HG03159 (cell line): ENCODE data around the gene RASAL1.

ENCODE experiments used
- ATAC-seq: cut with Tn5 transposase; IDR thresholded peaks from one replicate; pipeline ENCODE4 v1.9.1; 2021; ENCODE audit warnings: mild to moderate bottlenecking, moderate library complexity; ENCODE audit not compliant: unreplicated experiment

RASAL1 gene

DNA sequence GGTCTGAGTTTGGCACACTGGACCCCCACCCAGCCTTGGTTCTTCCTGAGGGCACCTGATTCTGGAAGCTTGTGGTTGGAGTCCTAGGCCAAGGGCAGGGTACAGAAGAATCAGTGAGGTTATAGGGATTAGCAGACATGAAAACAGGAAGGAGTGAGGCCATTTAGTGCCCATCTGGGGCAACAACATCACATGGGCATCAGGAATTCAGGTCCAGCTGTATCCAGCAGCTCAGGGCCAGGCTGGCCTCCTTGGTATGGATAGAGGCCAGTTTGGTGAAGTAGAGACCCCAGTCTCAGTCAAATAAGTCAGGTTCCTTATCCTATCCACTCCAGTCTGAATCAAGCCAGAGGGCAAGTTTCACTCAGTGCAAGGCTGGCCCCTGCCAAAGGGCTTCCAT lies 36.2 kb downstream of the RASAL1 start:
- ATAC-seq: no peak

DNA sequence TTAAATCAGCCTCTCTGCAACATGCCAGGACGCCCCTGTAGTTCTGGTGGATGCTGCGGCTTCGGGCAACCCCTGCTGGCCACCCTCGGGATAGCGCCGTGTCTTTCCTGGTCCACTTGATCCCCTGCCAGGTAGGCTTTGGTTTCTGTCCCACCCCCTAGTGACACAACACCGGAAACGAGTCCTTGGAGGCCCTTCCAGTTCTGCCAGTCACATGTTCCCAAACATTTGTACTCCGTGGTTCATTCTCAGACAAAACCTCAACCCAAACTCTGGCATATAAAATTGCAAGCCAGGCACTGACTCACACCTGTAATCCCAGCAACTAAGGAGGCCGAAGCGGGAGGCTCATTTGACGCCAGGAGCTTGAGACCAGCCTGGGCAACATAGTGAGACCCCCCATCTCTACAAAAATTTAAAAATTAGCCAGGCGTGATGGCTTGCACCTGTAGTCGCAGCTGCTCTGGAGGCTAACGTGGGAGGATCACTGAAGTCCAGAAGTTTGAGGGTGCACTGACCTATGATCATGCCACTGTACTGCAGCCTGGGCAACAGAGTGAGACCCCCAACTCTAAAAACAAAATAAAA lies 37.0 kb downstream of the RASAL1 start:
- peak; percentile 65 for ATAC-seq

- no peak for ATAC-seq
These were observed 37.7 kb downstream of the RASAL1 start for GRCh38 chr12:113097716-113098440.

DNA sequence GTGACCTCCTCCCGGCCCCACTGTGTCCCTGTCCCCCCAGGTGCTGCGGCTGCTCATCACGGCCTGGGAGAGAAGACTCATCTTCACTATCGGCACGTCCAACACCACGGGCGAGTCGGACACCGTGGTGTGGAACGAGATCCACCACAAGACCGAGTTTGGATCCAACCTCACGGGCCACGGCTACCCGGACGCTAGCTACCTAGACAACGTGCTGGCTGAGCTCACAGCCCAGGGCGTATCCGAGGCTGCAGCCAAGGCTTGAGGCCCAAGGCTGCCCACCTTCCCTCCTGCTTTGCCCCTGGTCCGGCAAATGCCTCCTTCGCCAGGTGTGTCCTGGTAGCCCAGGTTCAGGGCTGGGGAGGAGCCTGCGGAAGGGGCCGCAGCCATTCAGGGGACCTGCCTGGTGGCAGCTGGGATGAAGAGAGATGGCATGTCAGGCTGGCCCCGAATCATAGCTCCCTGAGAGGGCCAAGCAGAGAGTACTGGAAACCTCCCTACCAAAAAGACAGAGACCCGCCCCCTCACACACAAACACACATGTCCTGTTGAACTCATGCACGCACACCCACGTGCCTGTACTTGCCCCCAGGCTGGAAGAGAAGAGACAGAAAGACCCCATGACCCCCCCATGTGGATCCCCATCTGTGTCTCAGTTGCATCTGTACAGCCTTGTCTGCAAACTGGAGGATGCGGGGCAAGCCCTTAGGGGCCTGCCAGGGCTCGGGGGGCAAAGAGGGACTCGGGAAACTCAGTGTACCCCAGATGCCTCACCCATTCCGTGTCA lies 38.7 kb downstream of the RASAL1 start:
- no peak for ATAC-seq

DNA sequence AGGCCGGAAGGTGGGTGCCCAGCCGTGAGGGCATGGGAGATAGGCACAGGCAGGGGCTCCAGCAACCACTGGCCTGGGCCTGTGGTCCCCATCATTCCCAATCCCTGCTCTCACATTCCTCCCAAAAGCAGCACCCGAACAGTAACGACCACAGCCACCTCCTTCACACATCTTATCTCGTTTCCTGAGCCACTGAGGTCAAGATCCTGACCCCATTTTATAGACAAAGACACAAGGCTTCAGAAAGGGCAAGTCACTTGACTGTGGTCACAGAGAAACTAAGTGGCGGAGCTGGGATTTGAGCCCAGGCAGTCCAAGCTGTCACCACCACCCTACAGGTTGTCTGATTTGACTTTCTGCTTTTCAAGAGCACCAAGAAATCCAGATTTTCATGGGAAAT lies 40.2 kb downstream of the RASAL1 start:
- ATAC-seq: no peak

DNA sequence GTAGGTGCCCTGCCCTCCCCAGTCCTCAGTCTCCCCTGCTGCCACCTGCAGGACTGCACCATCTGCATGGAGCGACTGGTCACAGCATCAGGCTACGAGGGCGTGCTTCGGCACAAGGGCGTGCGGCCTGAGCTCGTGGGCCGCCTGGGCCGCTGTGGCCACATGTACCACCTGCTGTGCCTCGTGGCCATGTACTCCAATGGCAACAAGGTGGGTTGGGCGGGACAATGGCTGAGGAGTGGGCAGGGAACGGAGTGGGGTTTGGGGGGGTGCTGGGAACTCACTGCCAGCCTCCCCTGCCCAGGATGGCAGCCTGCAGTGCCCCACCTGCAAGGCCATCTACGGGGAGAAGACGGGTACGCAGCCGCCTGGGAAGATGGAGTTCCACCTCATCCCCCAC lies 40.8 kb downstream of the RASAL1 start:
- ATAC-seq: no peak

DNA sequence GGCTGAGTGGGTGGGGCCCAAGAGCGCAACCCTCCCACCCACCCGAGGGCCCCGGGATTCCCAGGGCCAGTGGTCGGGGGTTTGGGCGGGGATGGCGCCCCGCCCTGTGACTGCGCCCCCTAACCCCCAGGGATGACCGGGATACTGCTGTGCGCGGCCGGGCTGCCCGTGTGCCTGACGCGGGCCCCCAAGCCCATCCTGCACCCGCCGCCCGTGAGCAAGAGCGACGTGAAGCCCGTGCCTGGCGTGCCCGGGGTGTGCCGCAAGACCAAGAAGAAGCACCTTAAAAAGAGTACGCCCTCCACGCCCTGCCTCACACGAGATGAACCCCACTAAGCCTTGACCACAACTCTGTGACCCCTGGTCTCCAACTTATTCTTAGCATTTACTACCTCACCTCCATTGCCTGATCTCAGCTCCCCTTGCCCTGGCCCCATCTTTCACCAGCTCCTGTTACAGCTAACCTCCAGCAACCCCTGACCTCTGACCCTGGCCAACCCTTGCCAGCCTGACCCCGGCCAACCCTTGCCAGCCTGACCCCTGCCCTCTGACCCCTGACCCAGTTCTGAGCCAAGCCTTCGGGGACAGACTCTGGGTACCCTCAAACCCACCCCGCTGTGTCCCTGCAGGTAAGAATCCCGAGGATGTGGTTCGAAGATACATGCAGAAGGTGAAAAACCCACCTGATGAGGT lies 42.0 kb downstream of the RASAL1 start:
- no peak for ATAC-seq

- ATAC-seq: no peak
These were observed 42.8 kb downstream of the RASAL1 start for GRCh38 chr12:113092607-113093408.

DNA sequence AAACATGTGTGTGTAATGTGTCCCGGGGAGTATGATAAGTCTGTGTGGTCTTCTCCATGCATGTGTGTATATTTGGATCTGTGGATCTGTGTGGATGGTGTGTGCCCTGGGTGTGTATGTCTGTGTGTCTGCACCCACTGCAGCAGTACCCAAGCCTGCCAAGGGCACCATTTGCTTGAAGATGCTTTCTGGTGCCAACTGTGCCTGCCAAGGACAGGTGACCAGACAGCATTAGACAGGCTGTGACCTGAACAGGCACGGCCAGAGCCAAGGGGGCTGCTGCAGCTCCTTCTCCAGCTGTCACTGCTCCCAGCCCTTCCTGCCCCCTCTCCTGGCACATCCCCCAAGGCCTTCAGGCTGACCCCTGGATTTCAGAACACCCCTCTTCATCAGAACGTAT lies 44.1 kb downstream of the RASAL1 start:
- no peak for ATAC-seq

GRCh38 chr12:113090740-113091139 lies 44.8 kb downstream of the RASAL1 start:
- no peak for ATAC-seq

DNA sequence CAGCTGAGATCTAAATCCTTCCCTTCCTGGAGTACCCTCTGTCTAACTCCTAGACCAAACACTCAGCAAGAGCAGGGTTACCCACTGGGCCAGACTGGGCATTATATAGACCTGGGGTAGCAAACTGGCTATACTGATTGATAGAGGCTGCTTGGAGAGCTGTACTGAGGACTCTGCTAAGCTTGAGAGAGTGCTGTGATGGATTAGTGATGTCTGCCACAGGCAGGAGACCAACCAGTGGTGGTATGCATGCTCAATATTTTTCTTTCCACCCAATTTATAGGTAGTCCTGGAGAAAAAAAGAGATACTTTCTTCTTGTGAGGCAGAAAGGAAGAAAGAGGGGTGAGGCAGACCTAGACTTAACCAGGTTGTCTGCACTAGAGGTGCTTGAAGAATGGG lies 45.7 kb downstream of the RASAL1 start:
- no peak for ATAC-seq

- ATAC-seq: no peak
These were observed 46.4 kb downstream of the RASAL1 start for GRCh38 chr12:113088971-113089756.

GRCh38 chr12:113088037-113088436 lies 47.5 kb downstream of the RASAL1 start:
- no peak for ATAC-seq

DNA sequence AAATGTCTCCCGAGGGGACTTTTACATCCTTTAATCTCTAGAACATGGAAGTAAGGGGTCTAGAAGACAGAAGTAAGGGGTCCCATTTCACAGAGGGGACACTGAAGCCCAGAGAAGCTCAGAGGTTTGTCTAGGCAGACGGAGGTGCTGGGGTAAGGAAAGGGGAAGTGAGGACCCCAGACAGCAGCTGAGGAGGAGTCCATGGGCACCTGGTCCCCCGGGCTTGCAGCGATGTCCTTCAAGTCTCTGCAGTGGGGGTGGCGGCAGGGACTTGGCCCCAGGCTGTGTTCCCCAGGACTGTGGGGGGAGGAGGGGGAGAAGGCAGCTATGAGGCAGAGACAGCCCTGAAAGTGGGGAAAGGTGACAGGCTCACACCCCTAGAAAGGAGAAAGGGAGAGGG lies 48.4 kb downstream of the RASAL1 start:
- no peak for ATAC-seq

DNA sequence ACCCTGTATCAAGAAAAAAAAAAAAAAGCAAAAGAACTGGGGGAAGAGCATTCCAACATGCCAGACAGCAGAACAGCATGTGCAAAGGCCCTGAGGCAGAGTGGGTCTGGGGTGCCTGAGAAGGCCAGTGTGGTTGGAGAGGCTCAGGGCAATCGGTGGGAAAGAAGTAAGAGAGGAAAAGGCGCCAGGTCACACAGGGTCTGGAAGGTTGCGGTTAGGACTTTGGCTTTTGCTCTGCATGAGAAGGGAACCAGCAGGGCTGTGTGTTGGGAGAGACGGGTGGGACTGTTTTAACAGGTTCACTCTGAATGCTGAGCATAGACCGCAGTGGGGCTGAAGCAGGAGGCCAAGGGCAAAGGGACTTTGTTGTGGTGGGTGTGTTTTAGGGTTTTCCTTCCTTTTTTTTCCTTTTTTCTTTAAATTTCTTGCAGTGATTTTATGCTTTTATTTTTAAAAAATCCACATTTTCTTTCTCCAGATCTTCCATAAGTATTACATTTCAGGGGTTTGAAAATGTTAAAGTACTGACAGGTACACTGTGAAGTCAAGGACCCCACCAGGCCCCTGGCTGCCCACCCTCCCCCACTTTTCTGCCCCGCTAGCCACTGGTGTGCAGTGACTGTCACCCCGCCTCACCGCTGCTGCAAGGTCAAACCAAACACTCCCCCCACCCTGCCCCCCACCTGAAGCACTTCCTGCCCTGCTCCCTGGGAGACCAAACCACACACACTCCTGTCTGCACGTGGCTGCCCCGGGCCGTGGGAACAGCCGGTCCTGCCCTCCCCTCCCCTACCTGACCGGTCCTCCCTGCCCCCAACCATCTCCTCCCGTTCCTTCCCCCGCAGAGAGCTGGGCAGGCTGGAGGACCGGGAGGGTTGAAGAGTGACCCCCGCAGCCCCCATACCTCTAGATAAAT lies 49.1 kb downstream of the RASAL1 start:
- ATAC-seq: no peak

DNA sequence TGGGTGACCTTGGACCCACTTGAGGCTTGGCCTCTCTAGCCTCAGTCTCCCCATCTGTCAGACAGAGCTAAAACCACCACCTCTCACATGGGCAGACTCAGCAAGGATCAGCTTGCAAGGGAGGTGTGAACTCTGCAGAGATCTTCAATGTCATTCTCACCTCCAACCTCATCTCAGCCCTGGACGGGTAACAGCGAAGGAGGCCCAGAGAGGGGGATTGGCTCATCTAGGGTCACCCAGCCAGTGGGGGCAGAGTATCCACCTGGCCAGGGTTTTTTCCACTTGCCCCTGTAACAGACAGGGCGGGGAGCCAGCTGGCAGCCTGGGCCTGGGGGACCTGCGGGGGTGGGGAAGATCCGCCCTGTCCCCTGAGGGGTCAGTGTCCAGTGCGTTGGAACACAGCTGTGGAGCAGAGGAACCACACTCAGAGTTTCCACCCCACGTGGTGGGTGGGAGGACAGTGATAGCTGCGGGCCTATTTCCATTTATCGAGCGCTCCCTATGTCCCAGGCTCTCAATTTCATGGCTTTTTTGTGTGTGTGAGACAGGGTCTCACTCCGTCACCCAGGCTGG lies 51.6 kb downstream of the RASAL1 start:
- ATAC-seq: no peak

DNA sequence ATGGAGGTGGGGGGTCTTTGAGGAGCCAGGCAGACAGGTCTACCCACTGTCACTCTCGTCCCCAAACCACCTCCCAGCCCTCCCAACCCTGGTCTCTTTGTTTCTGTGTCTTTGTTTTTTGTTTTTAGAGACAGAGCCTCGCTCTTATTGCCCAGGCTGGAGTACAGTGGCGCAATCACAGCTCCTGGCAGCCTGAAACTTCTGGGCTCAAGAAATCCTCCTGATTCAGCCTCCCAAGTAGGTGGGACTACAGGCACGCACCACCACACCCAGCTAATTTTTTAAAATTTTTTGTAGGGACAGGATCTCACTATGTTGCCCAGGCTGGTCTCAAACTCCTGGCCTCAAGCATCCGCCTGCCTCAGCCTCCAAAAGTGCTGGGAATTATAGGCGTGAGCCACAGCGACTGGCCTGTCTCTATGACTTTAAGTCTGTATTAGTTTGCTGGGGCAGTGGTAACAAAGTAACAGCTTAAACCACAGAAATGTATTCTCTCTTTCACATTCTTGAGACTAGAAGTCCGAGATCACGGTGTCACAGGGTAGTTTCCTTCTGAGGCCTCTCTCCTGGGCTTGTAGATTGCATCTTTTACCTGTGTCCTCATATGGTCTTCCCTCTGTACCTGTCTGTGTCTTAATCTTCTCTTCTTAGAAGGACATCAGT lies 52.9 kb downstream of the RASAL1 start:
- ATAC-seq: peak; percentile 69

DNA sequence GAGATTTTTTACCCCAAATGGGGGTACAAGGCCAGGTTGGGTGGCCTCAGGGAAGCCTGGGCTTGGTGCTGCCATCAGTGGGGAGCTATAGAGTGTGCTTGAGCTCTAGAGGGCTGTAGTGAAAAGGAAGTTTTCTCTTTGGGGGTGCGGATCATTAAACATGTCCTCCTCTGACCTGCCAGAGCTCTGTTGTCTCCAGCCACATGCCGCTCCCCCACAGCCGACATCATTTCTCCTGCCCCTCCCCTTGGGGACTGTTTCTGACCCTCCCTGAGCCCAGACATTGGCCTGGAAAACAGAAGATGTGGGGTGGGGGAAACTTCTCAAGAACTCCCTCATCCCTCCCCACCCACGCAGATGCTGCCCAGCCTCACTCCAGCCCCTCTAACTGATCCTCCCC lies 53.7 kb downstream of the RASAL1 start:
- ATAC-seq: no peak
